CD4-positive, alpha-beta T cell (primary cell): ENCODE measurements around the gene SELENOK. TPM values are rescaled to one million over a fixed set of nuclear protein-coding genes. Genes with fewer than 3 reads are reported as not detected.

Source experiments
- ATAC-seq: fragments of 200-7000 bp; cut with Tn5 transposase; one replicate; pipeline ENCODE4 v1.10.0; 2022; ENCODE audit warnings: mild to moderate bottlenecking; ENCODE audit not compliant: poor library complexity
- CTCF ChIA-PET: fragments of 350-600 bp; sonication (Branson Sonifier 250); formaldehyde crosslinking; loops from one replicate; lab custom pipeline; 2021; ENCODE audit warnings: antibody characterized with exemption, inconsistent platforms; lab: Charles Lee
- POLR2A ChIA-PET: fragments of 350-600 bp; sonication (Branson Sonifier 250); formaldehyde crosslinking; loops from one replicate; lab custom pipeline; 2021; ENCODE audit warnings: antibody characterized with exemption, inconsistent platforms; lab: Charles Lee
- DNase-seq, 14 experiments: peaks; one replicate each; pipeline ENCODE4 v3.0.0-alpha.2; 2013 to 2020; ENCODE audit warnings: mixed read lengths in 2 of 14
- H3K27ac ChIP-seq, 2 donors: one replicate each; pipeline versions ENCODE4 v1.5.1 to v1.7.0; 2013; ENCODE audit warnings: low read length in 2 of 2, low read depth in 1 of 2, mild to moderate bottlenecking in 1 of 2
- H3K27me3 ChIP-seq, 2 experiments: 1 replicate in 1 of 2; 2 replicates in 1 of 2; pipeline versions ENCODE4 v1.6.1 to v1.7.0; 2013; ENCODE audit warnings: low read length in 2 of 2, control low read depth in 1 of 2, mild to moderate bottlenecking in 1 of 2, moderate library complexity in 1 of 2; ENCODE audit not compliant: insufficient read depth in 2 of 2, control insufficient read depth in 1 of 2
- H3K36me3 ChIP-seq: one replicate; pipeline ENCODE4 v1.6.1; 2013; ENCODE audit warnings: low read length, control low read depth; ENCODE audit not compliant: insufficient read depth
- H3K4me1 ChIP-seq: one replicate; pipeline ENCODE4 v1.6.1; 2013; ENCODE audit warnings: low read length, control low read depth; ENCODE audit not compliant: insufficient read depth
- H3K4me3 ChIP-seq: one replicate; pipeline ENCODE4 v1.5.1; 2013; ENCODE audit warnings: mild to moderate bottlenecking, low read length, moderate library complexity
- H3K9me3 ChIP-seq, 2 experiments: 1 replicate in 1 of 2; 2 replicates in 1 of 2; pipeline versions ENCODE4 v1.6.1 to v1.7.0; 2013; ENCODE audit warnings: low read length in 2 of 2, mild to moderate bottlenecking in 2 of 2, control low read depth in 1 of 2, moderate library complexity in 1 of 2; ENCODE audit not compliant: control insufficient read depth in 1 of 2, insufficient read depth in 1 of 2
- H3K27ac Mint-ChIP-seq: one replicate; pipeline ENCODE4 v1.8.0; 2020; ENCODE audit warnings: mixed read lengths
- H3K27me3 Mint-ChIP-seq: one replicate; pipeline ENCODE4 v1.8.0; 2021; ENCODE audit warnings: mixed read lengths
- H3K36me3 Mint-ChIP-seq: one replicate; pipeline ENCODE4 v1.8.0; 2021; ENCODE audit warnings: low read depth, mixed read lengths
- H3K4me1 Mint-ChIP-seq: one replicate; pipeline ENCODE4 v1.8.0; 2021; ENCODE audit warnings: low read depth, mixed read lengths
- H3K4me3 Mint-ChIP-seq: one replicate; pipeline ENCODE4 v1.8.0; 2020; ENCODE audit warnings: mild to moderate bottlenecking, mixed read lengths
- H3K9me3 Mint-ChIP-seq: one replicate; pipeline ENCODE4 v1.8.0; 2020; ENCODE audit warnings: mixed read lengths
- intact Hi-C, 2 experiments: fragments of 100-400 bp; cut with DNase I in 1 of 2; cut with micrococcal nuclease in 1 of 2; formaldehyde crosslinking; loops; one replicate each; pipeline versions ENCODE4 v1.15.1 to v1.9.0; 2023 to 2025; cut with DNase I, micrococcal nuclease
- total RNA-seq, 174 experiments: library from RNA in 2 of 174; stranded (reverse) in 2 of 174; gene quantifications; one replicate each; pipeline ENCODE4 v1.2.3 and lab custom pipeline; 2021 to 2026
- TF ChIP-seq, protein P1 (sequence below): fragments of 200-600 bp; IDR thresholded peaks from one replicate; pipeline ENCODE4 v1.8.0; 2022; ENCODE audit warnings: antibody characterized with exemption, mild to moderate bottlenecking

SELENOK gene
- total RNA-seq, 2 experiments from 2014 or later: 153 to 159 TPM

DNA sequence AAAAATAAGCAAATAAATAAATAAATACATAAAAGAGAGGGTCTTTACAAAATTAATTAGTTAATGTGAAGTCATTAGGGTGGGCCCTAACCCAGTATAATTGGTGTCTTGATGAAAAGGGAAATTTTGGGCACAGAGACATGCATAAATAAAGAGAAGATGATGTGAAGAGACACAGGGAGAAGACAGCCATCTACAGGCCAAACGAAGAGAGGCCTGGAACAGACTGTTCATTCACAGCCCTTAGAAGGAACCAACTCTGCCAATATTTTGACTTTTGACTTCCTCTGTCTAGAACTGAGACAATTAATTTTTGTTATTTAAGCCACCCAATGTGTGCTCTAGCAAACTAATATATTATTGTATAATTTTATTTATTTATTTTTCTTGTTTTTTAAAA is 29.6 kb upstream of the SELENOK start:
- Mint-ChIP-seq H3K4me1 (no peaks in the 10 kb centered on the region), H3K4me3 (no peak overlapping the region), H3K27ac (no peak overlapping the region), H3K36me3 (no peaks in the 10 kb centered on the region), H3K9me3 (no peaks in the 10 kb centered on the region), H3K27me3 (peaks cover 37% of the 10 kb centered on the region)
- H3K4me1 ChIP-seq: no peaks in the 10 kb centered on the region
- ATAC-seq (no peak), DNase-seq (peak in 3 of 14 experiments; percentile 19 to 49 (median 34))
- peaks cover 3 to 6% of the 10 kb centered on the region in 2 experiments for H3K27me3 ChIP-seq
- ChIA-PET POLR2A (no interaction called here), CTCF (no interaction called here)
- TF ChIP-seq, protein P1, sequence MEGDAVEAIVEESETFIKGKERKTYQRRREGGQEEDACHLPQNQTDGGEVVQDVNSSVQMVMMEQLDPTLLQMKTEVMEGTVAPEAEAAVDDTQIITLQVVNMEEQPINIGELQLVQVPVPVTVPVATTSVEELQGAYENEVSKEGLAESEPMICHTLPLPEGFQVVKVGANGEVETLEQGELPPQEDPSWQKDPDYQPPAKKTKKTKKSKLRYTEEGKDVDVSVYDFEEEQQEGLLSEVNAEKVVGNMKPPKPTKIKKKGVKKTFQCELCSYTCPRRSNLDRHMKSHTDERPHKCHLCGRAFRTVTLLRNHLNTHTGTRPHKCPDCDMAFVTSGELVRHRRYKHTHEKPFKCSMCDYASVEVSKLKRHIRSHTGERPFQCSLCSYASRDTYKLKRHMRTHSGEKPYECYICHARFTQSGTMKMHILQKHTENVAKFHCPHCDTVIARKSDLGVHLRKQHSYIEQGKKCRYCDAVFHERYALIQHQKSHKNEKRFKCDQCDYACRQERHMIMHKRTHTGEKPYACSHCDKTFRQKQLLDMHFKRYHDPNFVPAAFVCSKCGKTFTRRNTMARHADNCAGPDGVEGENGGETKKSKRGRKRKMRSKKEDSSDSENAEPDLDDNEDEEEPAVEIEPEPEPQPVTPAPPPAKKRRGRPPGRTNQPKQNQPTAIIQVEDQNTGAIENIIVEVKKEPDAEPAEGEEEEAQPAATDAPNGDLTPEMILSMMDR: no peak
- no peak overlapping the region for H3K4me3 ChIP-seq
- no peaks in the 10 kb centered on the region for H3K9me3 ChIP-seq
- intact Hi-C loops: loop anchor here in 1 of 2 experiments (10.0 kb wide), 1 partner anchor 246 kb away; no protein-coding TSS in a partner anchor
- H3K27ac ChIP-seq: no peak overlapping the region
- H3K36me3 ChIP-seq: no peaks in the 10 kb centered on the region

DNA sequence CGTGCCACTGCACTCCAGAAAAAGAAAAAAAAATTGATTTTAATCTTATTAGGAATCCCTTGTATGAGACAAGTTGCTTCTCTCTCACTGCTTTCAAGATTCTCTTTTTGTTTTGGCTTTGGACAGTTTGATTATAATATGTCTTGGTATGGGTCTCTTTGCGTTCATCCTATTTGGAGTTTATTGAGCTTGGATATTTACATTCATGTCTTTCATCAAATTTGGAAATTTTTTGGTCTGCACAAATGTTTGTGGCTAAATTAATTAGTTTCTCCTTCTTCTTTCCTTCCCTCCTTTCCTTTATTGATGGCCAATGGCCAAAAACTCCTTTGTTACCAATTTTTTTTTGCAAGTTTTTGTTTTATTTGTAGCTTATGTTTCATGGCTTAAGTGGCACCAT is 28.1 kb upstream of the SELENOK start:
- Mint-ChIP-seq H3K4me1 (no peaks in the 10 kb centered on the region), H3K9me3 (no peaks in the 10 kb centered on the region), H3K27me3 (peaks cover 50% of the 10 kb centered on the region), H3K4me3 (no peak overlapping the region), H3K36me3 (no peaks in the 10 kb centered on the region), H3K27ac (no peak overlapping the region)
- H3K36me3 ChIP-seq: no peaks in the 10 kb centered on the region
- no peaks in the 10 kb centered on the region for H3K9me3 ChIP-seq
- no peak overlapping the region for H3K27ac ChIP-seq
- H3K27me3 ChIP-seq: peaks cover 3 to 16% of the 10 kb centered on the region in 2 experiments
- ATAC-seq (no peak), DNase-seq (no peak)
- TF ChIP-seq, protein P1: no peak
- no peaks in the 10 kb centered on the region for H3K4me1 ChIP-seq
- POLR2A ChIA-PET: no interaction called here
- CTCF ChIA-PET: interaction anchor here (0.7 kb wide), 2 partner anchors 35 to 39 kb away, joined by 3 read pairs; no protein-coding TSS in a partner anchor
- no peak overlapping the region for H3K4me3 ChIP-seq
- intact Hi-C loops: loop anchor here in 1 of 2 experiments (10.0 kb wide), 1 partner anchor 245 kb away; no protein-coding TSS in a partner anchor

DNA sequence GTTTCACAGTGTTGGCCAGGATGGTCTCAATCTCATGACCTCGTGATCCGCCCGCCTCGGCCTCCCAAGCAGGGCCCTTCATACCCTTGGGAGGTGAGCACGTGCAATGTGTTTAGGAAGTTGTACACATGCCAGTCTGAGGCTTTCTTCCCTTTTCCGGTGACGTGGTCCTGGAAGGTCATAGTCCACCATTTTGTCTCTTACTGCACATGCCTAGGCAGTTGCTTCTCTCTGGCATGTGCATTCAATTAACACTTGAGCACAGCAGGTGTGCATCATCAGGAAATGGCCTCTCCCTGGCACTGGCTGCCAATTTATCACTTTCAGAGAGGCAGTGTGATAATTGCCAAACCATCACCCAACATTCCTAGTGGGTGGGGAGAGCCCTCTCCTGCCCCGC is 21.7 kb upstream of the SELENOK start:
- no peaks in the 10 kb centered on the region for H3K9me3 ChIP-seq
- H3K36me3 ChIP-seq: no peaks in the 10 kb centered on the region
- no peak overlapping the region for H3K27ac ChIP-seq
- TF ChIP-seq, protein P1: no peak
- Mint-ChIP-seq H3K9me3 (no peaks in the 10 kb centered on the region), H3K27me3 (peaks cover 74% of the 10 kb centered on the region), H3K36me3 (no peaks in the 10 kb centered on the region), H3K4me1 (no peaks in the 10 kb centered on the region), H3K27ac (no peak overlapping the region), H3K4me3 (no peak overlapping the region)
- ChIA-PET POLR2A (no interaction called here), CTCF (no interaction called here)
- ATAC-seq (no peak), DNase-seq (no peak)
- H3K4me1 ChIP-seq: no peaks in the 10 kb centered on the region
- no peak overlapping the region for H3K4me3 ChIP-seq
- intact Hi-C loops: no loop called here
- H3K27me3 ChIP-seq: peaks cover 0 to 25% of the 10 kb centered on the region in 2 experiments
